T-helper 1 cell treated with Interleukin-12 subunit alpha and Interleukin-12 subunit beta and Interleukin-4 antibody, amounts not matched to agents 30 μg/mL and 1 μg/mL, for 36 hours (primary cell): Measurements from ENCODE around the gene SOX5.

Experiments
- H3K27ac Mint-ChIP-seq: one replicate; pipeline ENCODE4 v1.8.0; 2021; ENCODE audit warnings: mild to moderate bottlenecking, mixed read lengths
- H3K27me3 Mint-ChIP-seq: one replicate; pipeline ENCODE4 v1.8.0; 2021; ENCODE audit warnings: low read depth, mixed read lengths
- H3K36me3 Mint-ChIP-seq: one replicate; pipeline ENCODE4 v1.8.0; 2021; ENCODE audit warnings: low read depth, mixed read lengths
- H3K4me1 Mint-ChIP-seq: one replicate; pipeline ENCODE4 v1.8.0; 2021; ENCODE audit warnings: low read depth, mixed read lengths
- H3K4me3 Mint-ChIP-seq: one replicate; pipeline ENCODE4 v1.8.0; 2021; ENCODE audit warnings: mild to moderate bottlenecking, moderate library complexity, mixed read lengths
- H3K9me3 Mint-ChIP-seq: one replicate; pipeline ENCODE4 v1.8.0; 2021; ENCODE audit warnings: mixed read lengths

SOX5 gene

DNA sequence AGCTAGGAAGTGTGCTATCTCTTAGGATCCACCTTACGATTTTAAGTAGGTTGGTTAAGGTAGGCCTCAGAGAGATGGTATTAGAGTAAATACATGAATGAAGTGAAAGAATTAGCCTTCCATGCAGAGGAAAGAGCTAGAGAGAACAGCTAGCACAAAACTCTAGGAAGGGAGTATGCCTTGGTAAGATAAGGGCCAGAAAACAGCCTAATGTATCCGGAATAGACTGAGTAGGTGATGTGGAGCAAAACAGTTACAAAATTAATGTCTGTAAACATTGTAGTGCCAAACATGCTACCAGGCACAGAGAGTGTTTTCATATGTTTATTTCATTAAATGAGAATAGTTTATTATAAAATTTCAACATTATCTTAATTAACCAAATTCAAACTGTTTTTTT lies 315.1 kb downstream of the SOX5 start:
- Mint-ChIP-seq H3K36me3 (no peaks in the 10 kb centered on the region), H3K9me3 (no peaks in the 10 kb centered on the region), H3K27ac (no peak overlapping the region), H3K27me3 (no peaks in the 10 kb centered on the region), H3K4me1 (no peaks in the 10 kb centered on the region), H3K4me3 (no peak overlapping the region)

DNA sequence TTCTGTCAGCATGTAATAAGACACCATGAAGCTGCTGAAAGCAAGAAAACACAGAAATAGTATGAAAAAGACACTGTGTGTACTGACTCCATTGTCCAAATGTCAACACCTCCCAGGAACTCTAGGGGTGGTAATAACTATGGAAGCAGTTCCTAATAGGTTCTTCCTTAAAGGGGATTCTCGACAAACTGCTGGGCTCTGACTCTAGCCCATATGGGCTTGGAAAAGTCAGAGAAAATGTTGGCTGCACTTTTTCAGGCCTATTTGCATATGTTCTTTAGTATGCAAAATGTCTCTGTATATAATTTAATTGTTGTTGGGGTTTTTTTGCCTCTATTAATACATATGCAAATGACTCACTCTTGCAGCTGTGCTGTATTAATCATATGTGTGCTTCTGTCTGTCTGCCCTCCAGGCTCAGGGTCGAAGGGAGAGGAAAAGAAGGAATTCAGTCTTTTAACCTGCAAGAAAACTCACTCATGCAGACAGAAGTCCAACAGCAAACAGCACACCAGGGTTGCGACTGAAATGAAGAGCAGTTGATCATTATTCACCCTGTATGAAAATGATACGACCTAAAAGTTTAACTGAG lies 317.6 kb downstream of the SOX5 start:
- Mint-ChIP-seq H3K36me3 (no peaks in the 10 kb centered on the region), H3K4me3 (no peak overlapping the region), H3K27me3 (no peaks in the 10 kb centered on the region), H3K4me1 (no peaks in the 10 kb centered on the region), H3K27ac (no peak overlapping the region), H3K9me3 (no peaks in the 10 kb centered on the region)

DNA sequence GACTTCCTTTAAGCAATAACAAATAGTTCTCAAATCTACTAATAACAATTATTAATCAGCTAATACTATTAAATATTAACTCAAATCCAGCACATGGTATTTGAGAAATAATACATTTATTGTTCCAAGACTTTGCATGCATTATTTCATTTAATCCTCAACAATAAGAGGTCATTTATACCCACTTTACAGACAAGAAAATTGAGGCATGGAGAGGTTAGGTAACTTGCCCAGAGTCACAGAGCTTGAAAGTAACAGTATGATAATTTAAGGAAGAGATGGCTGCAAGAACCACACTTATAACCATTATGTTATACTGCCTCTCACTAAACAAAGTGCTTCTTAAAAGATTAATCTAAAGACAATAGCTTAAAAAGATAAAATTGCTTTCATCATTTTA lies 318.9 kb downstream of the SOX5 start:
- no peaks in the 10 kb centered on the region for H3K27me3 Mint-ChIP-seq
- no peak overlapping the region for H3K4me3 Mint-ChIP-seq
- H3K4me1 Mint-ChIP-seq = no peaks in the 10 kb centered on the region
- H3K9me3 Mint-ChIP-seq = no peaks in the 10 kb centered on the region
- no peaks in the 10 kb centered on the region for H3K36me3 Mint-ChIP-seq
- no peak overlapping the region for H3K27ac Mint-ChIP-seq

DNA sequence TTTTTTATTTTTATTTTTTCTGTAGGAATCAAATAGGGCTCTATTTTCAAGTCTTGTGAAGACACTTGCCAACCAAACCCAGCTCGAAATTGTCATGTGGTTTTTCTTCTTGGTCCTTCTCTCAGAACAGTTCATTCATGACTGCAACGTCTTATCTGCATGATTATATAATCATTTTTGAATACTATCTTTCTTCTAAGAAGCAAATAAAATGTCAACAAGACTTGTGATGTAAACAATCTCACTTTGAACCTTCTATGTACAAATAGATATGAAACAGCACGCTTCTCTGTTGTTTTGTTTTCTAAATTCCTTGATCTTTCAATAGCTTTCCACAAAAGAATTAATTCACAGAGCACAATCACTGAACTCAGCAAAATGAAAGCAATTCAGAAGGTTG lies 320.7 kb downstream of the SOX5 start:
- Mint-ChIP-seq H3K4me3 (no peak overlapping the region), H3K27ac (no peak overlapping the region), H3K27me3 (no peaks in the 10 kb centered on the region), H3K36me3 (no peaks in the 10 kb centered on the region), H3K9me3 (no peaks in the 10 kb centered on the region), H3K4me1 (no peaks in the 10 kb centered on the region)

- H3K27ac Mint-ChIP-seq = no peak overlapping the region
- no peaks in the 10 kb centered on the region for H3K4me1 Mint-ChIP-seq
- H3K27me3 Mint-ChIP-seq = no peaks in the 10 kb centered on the region
- H3K36me3 Mint-ChIP-seq = no peaks in the 10 kb centered on the region
- H3K9me3 Mint-ChIP-seq = no peaks in the 10 kb centered on the region
- no peak overlapping the region for H3K4me3 Mint-ChIP-seq
Observed at GRCh38 chr12:23626791-23627190, 322.7 kb downstream of the SOX5 start.

- H3K4me1 Mint-ChIP-seq = no peaks in the 10 kb centered on the region
- H3K9me3 Mint-ChIP-seq = peaks cover 4% of the 10 kb centered on the region
- H3K4me3 Mint-ChIP-seq = no peak overlapping the region
- no peaks in the 10 kb centered on the region for H3K36me3 Mint-ChIP-seq
- H3K27me3 Mint-ChIP-seq = no peaks in the 10 kb centered on the region
- no peak overlapping the region for H3K27ac Mint-ChIP-seq
Observed at GRCh38 chr12:23621900-23622299, 327.6 kb downstream of the SOX5 start.

DNA sequence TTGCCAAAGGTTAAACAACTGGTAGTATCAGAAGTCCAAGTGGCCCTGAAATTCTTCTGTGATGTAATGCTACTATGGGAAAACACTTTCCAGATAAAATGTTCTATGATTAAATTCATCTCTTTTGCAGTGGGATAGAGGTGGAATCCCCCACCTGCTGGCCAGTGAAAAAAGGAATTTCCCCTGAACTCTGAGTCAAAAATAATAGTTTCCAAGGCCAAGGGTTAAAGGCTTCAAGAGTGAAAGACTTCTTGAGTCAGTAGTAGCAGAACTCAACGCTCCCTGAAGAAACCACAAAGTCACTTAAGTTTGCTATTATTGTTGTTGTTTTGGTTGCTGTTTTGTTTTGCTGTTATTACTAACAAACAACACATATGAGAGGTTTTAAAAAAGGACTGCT lies 330.8 kb downstream of the SOX5 start:
- Mint-ChIP-seq H3K27ac (no peak overlapping the region), H3K36me3 (no peaks in the 10 kb centered on the region), H3K4me1 (no peaks in the 10 kb centered on the region), H3K9me3 (peaks cover 15% of the 10 kb centered on the region), H3K4me3 (no peak overlapping the region), H3K27me3 (no peaks in the 10 kb centered on the region)

DNA sequence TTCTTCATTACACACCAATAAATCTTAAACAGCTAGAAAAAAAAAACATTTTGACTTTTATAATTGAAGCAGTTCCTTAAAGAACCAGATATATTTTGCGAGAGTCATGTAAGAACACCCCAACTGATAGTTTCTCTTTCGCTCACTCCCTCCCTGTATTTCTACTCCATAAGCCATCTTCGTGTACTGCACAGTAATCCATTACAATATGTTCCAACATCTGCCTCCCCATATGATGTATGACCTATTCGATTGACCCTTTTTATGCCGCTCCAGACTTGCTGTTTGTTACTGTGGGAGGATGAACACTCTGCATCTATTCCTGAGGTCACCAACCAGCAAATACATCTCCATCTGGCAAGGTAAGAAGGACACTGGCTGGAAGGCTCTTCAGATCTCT lies 331.7 kb downstream of the SOX5 start:
- H3K27ac Mint-ChIP-seq = no peak overlapping the region
- peaks cover 15% of the 10 kb centered on the region for H3K9me3 Mint-ChIP-seq
- H3K36me3 Mint-ChIP-seq = no peaks in the 10 kb centered on the region

GRCh38 chr12:23614280-23614679 lies 335.2 kb downstream of the SOX5 start:
- H3K4me1 Mint-ChIP-seq = no peaks in the 10 kb centered on the region
- peaks cover 12% of the 10 kb centered on the region for H3K9me3 Mint-ChIP-seq
- no peaks in the 10 kb centered on the region for H3K36me3 Mint-ChIP-seq
- H3K27me3 Mint-ChIP-seq = no peaks in the 10 kb centered on the region
- no peak overlapping the region for H3K4me3 Mint-ChIP-seq
- H3K27ac Mint-ChIP-seq = no peak overlapping the region

More for the DNA sequence above, 331.7 kb downstream of the SOX5 start:
- H3K4me3 Mint-ChIP-seq = no peak overlapping the region
- H3K27me3 Mint-ChIP-seq = no peaks in the 10 kb centered on the region
- H3K4me1 Mint-ChIP-seq = no peaks in the 10 kb centered on the region

DNA sequence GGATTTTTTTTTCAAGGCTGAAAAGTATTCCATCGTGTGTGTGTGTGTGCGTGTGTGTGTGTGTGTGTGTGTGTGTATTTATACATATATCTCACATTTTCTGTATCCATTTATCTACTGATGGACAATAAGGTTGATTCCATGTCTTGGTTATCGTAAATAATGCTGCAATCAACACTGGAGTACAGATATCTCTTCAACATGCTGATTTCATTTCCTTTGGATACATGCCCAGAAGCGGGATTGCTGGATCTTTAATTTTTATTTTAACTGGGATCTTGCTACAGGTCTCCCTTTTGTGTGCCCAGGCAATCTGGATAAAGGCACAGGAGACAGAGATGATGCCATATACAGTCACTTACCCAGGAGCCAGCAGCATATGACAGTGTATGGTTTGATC lies 338.1 kb downstream of the SOX5 start:
- Mint-ChIP-seq H3K36me3 (no peaks in the 10 kb centered on the region), H3K9me3 (peaks cover 9% of the 10 kb centered on the region), H3K27ac (no peak overlapping the region), H3K4me3 (no peak overlapping the region), H3K27me3 (no peaks in the 10 kb centered on the region), H3K4me1 (no peaks in the 10 kb centered on the region)

DNA sequence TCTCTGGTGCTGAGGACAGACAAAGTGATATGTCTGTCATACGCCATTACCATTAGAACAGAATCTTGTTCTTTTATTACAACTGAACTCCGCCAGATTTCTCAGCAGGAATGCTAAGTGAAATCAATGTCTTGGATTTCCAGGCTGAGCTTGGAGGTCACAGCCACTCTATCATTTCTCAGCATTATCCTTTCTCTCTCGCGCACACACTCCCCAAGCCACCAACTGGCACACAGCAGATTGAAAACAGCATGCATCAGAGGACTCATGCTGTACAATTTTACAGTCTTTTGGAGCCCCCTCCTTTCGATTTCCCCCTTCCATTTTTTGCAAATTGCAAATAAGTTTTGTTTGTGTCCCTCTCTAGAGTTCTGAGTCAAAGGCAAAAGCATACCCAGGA lies 348.6 kb downstream of the SOX5 start:
- no peak overlapping the region for H3K27ac Mint-ChIP-seq
- no peaks in the 10 kb centered on the region for H3K36me3 Mint-ChIP-seq
- H3K9me3 Mint-ChIP-seq = peaks cover 11% of the 10 kb centered on the region
- no peaks in the 10 kb centered on the region for H3K4me1 Mint-ChIP-seq
- no peak overlapping the region for H3K4me3 Mint-ChIP-seq
- no peaks in the 10 kb centered on the region for H3K27me3 Mint-ChIP-seq

DNA sequence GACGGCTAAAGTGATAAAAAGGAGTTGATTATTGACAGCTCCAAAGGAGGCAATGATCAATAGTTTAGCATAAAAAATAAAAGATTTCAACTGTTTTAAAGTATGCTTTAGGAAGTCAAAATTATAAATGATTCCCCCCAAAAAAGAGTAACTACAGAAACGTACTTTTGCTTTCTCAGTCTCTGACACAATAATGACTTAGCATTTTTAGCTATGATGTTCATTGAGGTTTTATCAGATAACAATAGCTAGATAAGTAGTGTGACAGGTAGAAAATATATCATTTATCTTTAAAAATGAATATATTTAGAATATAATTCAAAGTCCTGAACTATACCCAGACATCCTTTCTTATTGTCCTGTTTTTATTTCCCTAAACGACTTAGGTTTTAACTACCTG lies 352.9 kb downstream of the SOX5 start:
- Mint-ChIP-seq H3K4me1 (no peaks in the 10 kb centered on the region), H3K27ac (no peak overlapping the region), H3K36me3 (no peaks in the 10 kb centered on the region), H3K27me3 (no peaks in the 10 kb centered on the region), H3K9me3 (peaks cover 11% of the 10 kb centered on the region), H3K4me3 (no peak overlapping the region)

- no peak overlapping the region for H3K27ac Mint-ChIP-seq
- H3K27me3 Mint-ChIP-seq = no peaks in the 10 kb centered on the region
- H3K9me3 Mint-ChIP-seq = peaks cover 4% of the 10 kb centered on the region
- no peaks in the 10 kb centered on the region for H3K4me1 Mint-ChIP-seq
- H3K36me3 Mint-ChIP-seq = no peaks in the 10 kb centered on the region
- no peak overlapping the region for H3K4me3 Mint-ChIP-seq
Observed at GRCh38 chr12:23587833-23588559, 361.5 kb downstream of the SOX5 start.

DNA sequence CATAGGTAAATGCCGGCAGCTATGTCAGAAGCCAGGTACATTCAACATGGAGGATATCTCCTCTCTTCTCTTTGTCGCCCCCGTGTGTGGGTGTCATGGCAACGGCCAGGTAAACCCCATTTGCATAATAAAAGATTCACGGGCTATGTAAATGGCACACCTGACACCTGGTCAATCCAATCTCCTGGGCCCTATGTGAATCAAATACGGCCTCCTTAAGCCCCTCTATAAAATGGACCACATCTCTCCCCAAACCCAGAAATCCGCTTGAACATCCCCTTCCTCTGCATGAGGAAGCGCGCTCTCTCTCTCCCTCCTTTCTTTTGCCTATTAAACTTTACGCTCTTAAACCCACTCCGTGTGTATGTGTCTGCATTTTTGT lies 363.7 kb downstream of the SOX5 start:
- Mint-ChIP-seq H3K36me3 (no peaks in the 10 kb centered on the region), H3K27me3 (no peaks in the 10 kb centered on the region), H3K4me1 (no peaks in the 10 kb centered on the region), H3K4me3 (no peak overlapping the region), H3K9me3 (peaks cover 4% of the 10 kb centered on the region), H3K27ac (no peak overlapping the region)

DNA sequence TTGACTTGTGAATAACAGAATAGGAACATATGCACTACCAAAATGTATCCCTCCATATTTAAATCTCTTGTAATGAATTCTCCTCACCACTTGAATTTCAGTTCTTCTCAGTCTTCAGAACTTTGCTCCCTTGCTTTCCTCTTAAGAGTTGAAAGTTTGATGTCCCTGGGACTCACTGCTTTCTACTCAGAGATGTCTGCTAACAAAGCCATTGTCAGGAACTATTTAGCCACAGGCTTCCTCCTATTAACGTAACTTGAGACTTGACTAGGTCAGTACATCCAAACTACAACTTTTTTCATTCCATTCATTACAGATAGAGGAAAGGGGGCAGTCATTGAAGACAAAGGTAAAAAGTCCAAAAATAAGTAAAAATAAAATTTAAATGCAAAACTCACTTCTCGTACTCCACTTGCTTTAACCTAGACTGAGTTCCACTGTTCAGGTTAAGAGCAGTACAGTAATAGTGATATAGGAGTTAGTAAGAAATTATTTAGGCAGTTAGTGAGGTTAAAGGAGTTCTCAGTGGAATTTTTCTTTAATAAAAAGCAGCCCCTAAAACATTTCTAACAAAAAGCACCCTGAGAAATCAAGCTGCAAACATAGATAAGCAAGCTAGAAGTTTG lies 364.2 kb downstream of the SOX5 start:
- H3K4me1 Mint-ChIP-seq = no peaks in the 10 kb centered on the region

More for the DNA sequence above, 364.2 kb downstream of the SOX5 start:
- H3K9me3 Mint-ChIP-seq = peaks cover 4% of the 10 kb centered on the region
- H3K27me3 Mint-ChIP-seq = no peaks in the 10 kb centered on the region
- no peaks in the 10 kb centered on the region for H3K36me3 Mint-ChIP-seq
- H3K27ac Mint-ChIP-seq = no peak overlapping the region
- H3K4me3 Mint-ChIP-seq = no peak overlapping the region
